Erythroblast (primary cell): ENCODE measurements around the gene TKT.

ENCODE experiments used
- GATA1 ChIP-seq: IDR thresholded peaks from 2 replicates; pipeline ENCODE4 v1.6.1; 2011; ENCODE audit warnings: low read depth, mild to moderate bottlenecking, control low read depth, low read length, moderate library complexity
- POLR2A ChIP-seq: IDR thresholded peaks from 2 replicates; pipeline ENCODE4 v1.6.1; 2011; ENCODE audit warnings: mild to moderate bottlenecking, low read length

GRCh38 chr3:53259427-53260259 lies 3.8 kb upstream of the TKT start:
- no peak for TF ChIP-seq POLR2A
- no peak for TF ChIP-seq GATA1
